ENCODE results near the gene DYNLL2. TPM values are rescaled to one million over a fixed set of nuclear protein-coding genes. Genes with fewer than 3 reads are reported as not detected.

The DYNLL2 gene
- total RNA-seq, 1 donor from 2014 or later: 50.9 TPM

DNA sequence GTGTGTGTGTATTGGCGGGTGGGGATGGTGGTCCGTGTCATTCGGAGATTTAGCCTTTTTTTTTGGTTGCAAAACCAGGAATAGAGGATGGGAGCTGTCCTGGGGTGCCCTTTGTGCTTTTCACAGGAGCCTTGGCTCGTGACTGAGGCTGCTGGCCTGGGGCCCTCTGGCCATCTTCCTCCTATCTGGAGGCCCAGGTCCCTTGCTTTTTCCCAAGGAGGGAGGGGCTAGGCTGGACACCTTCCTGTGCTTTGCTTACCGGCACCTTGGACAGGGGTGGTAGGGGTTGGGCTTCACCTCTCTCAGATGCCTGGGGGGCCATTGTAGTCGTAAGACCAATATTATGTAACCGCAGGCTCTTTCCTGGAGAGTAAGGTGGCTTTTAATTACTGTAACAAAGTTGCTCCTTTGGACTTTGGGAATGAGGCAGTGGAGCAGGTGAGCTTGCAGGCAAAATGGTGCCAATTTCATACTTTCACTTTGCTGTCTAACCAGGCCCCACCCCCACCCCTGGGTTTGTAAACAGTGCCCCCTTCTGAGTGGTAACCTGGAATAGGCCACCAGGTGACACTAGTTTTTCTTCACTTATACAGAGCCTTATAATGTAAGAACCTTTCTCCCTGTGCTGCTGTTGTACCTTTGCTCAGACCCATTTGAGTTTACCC lies 1.2 kb downstream of the DYNLL2 start:
- no peaks in the 10 kb centered on the region for H3K9me3 Mint-ChIP-seq (ENCODE audit: low read depth)
- peak overlapping the region; percentile 91 for H3K27ac Mint-ChIP-seq
- DNase-seq (ENCODE audit: low spot score, unreplicated experiment): no peak
- TF ChIP-seq CTCF (IDR thresholded peaks at IDR 0.05; ENCODE audit: unreplicated experiment): peak; percentile 35
- H3K27me3 Mint-ChIP-seq: peaks cover 6% of the 10 kb centered on the region
- H3K36me3 Mint-ChIP-seq (ENCODE audit: insufficient read depth): peaks cover 10% of the 10 kb centered on the region
- H3K4me3 Mint-ChIP-seq (ENCODE audit: low read depth): peak overlapping the region; percentile 90
- H3K4me1 Mint-ChIP-seq (ENCODE audit: low read depth): peaks cover 46% of the 10 kb centered on the region

DNA sequence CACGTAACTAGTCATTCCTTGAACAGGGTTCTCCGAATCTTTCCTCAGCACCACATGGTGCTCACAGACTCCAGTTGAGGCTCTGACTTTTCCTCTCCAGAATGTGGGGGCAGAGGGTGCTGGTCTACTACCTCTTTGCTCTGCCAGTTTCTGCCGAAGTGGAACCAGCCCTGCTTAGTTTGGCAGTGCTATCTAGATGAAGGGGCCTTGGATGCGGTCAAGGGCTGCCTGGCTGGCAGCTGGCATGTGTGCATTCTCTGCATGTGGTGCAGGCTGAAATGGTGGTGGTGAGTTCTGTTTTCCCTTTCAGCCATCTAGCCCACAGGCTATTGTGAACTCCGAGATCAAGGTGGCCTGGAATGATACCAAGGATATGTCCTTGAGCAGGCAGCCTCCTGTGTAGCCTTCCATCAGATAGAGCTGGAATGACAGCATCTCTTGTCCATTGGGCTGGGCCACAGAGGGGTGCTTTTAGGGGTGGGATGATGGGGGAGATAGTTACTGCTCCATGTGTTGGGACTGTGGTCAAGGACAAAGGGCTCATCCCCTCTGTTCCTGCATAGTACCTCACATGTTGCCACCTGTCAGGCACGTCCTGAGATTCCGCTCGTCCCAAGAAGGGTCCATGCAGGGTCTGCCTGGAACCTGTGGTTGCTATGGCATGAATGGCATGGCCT lies 2.0 kb downstream of the DYNLL2 start:
- H3K27me3 Mint-ChIP-seq: no peaks in the 10 kb centered on the region
- no peak for TF ChIP-seq CTCF (IDR thresholded peaks at IDR 0.05; ENCODE audit: unreplicated experiment)
- peaks cover 46% of the 10 kb centered on the region for H3K4me1 Mint-ChIP-seq (ENCODE audit: low read depth)
- no peak for DNase-seq (ENCODE audit: low spot score, unreplicated experiment)
- peak overlapping the region; percentile 90 for H3K4me3 Mint-ChIP-seq (ENCODE audit: low read depth)
- H3K36me3 Mint-ChIP-seq (ENCODE audit: insufficient read depth): peaks cover 14% of the 10 kb centered on the region
- peak overlapping the region; percentile 13 for H3K27ac Mint-ChIP-seq
- H3K9me3 Mint-ChIP-seq (ENCODE audit: low read depth): no peaks in the 10 kb centered on the region

GRCh38 chr17:58086953-58087352 lies 3.7 kb downstream of the DYNLL2 start:
- H3K27me3 Mint-ChIP-seq: no peaks in the 10 kb centered on the region
- no peak for DNase-seq (ENCODE audit: low spot score, unreplicated experiment)
- no peaks in the 10 kb centered on the region for H3K9me3 Mint-ChIP-seq (ENCODE audit: low read depth)
- no peak for TF ChIP-seq CTCF (IDR thresholded peaks at IDR 0.05; ENCODE audit: unreplicated experiment)
- H3K27ac Mint-ChIP-seq: no peak overlapping the region
- H3K36me3 Mint-ChIP-seq (ENCODE audit: insufficient read depth): peaks cover 21% of the 10 kb centered on the region
- no peak overlapping the region for H3K4me3 Mint-ChIP-seq (ENCODE audit: low read depth)
- peaks cover 40% of the 10 kb centered on the region for H3K4me1 Mint-ChIP-seq (ENCODE audit: low read depth)

- H3K4me3 Mint-ChIP-seq (ENCODE audit: low read depth): no peak overlapping the region
- H3K4me1 Mint-ChIP-seq (ENCODE audit: low read depth): peaks cover 31% of the 10 kb centered on the region
- H3K9me3 Mint-ChIP-seq (ENCODE audit: low read depth): no peaks in the 10 kb centered on the region
- no peak for TF ChIP-seq CTCF (IDR thresholded peaks at IDR 0.05; ENCODE audit: unreplicated experiment)
- H3K27me3 Mint-ChIP-seq: no peaks in the 10 kb centered on the region
- H3K27ac Mint-ChIP-seq: peak overlapping the region; percentile 86
- H3K36me3 Mint-ChIP-seq (ENCODE audit: insufficient read depth): peaks cover 26% of the 10 kb centered on the region
- DNase-seq (ENCODE audit: low spot score, unreplicated experiment): no peak
Observed at GRCh38 chr17:58088624-58089023, 5.4 kb downstream of the DYNLL2 start.

DNA sequence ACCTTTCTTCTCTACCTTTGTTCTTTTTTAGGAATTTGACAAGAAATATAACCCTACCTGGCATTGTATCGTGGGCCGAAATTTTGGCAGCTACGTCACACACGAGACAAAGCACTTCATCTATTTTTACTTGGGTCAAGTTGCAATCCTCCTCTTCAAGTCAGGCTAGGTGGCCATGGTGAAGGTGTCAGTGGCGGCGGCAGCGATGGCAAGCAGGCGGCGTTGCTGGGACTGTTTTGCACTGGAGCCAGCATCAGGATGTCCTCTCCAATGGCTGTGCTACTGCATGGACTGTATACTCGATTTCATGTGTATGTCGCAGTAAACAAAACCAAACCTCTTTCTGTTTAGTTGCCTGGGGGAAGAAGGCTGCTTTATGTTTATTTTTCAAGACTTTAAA lies 5.9 kb downstream of the DYNLL2 start:
- H3K9me3 Mint-ChIP-seq (ENCODE audit: low read depth): no peaks in the 10 kb centered on the region
- TF ChIP-seq CTCF (IDR thresholded peaks at IDR 0.05; ENCODE audit: unreplicated experiment): no peak
- no peak overlapping the region for H3K4me3 Mint-ChIP-seq (ENCODE audit: low read depth)
- DNase-seq (ENCODE audit: low spot score, unreplicated experiment): no peak
- H3K27me3 Mint-ChIP-seq: no peaks in the 10 kb centered on the region
- H3K36me3 Mint-ChIP-seq (ENCODE audit: insufficient read depth): peaks cover 26% of the 10 kb centered on the region
- no peak overlapping the region for H3K27ac Mint-ChIP-seq
- peaks cover 31% of the 10 kb centered on the region for H3K4me1 Mint-ChIP-seq (ENCODE audit: low read depth)

Data from progenitor cell of endocrine pancreas (in vitro differentiated cells).